Hindlimb muscle (tissue), 1 donor: Measurements from ENCODE around the gene ABCA2. TPM values are rescaled to one million over a fixed set of nuclear protein-coding genes. Genes with fewer than 3 reads are reported as not detected.

ENCODE experiments used
- DNase-seq: peaks from one replicate; pipeline ENCODE4 v3.0.0-alpha.2; 2013
- polyA plus RNA-seq: library from polyadenylated mRNA; unstranded; fragments of 120-200 nt; gene quantifications from one replicate; pipeline ENCODE4 v1.2.1, GENCODE V29; 2013; ENCODE audit not compliant: insufficient read length

Gene ABCA2
- polyA plus RNA-seq, 1 donor, result 18.4 TPM

- DNase-seq, result no peak
These were observed 2.8 kb upstream of the ABCA2 start for GRCh38 chr9:137030538-137031527.

DNA sequence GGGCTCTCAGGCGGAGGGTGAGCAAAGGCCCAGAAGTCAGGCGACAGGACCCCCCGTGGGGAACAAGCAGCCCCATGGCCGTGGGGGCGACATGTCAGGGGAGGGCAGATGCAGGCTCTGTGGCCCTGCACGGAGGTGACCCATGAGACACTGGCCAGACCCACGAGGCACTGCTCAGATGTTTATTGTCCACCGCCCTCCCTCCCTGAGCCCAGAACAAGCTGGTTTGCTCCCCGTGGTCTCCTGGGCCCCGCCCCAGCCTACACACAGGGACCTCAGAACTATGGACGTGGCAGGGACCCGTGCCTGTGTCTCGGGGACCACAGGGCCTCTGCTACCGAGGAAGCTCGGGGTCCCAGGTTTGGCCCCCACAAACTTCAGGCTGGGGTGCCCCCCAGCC is 2.0 kb upstream of the ABCA2 start:
- DNase-seq, result no peak

GRCh38 chr9:137029058-137029936 is 1.3 kb upstream of the ABCA2 start:
- peak; percentile 56 for DNase-seq

DNA sequence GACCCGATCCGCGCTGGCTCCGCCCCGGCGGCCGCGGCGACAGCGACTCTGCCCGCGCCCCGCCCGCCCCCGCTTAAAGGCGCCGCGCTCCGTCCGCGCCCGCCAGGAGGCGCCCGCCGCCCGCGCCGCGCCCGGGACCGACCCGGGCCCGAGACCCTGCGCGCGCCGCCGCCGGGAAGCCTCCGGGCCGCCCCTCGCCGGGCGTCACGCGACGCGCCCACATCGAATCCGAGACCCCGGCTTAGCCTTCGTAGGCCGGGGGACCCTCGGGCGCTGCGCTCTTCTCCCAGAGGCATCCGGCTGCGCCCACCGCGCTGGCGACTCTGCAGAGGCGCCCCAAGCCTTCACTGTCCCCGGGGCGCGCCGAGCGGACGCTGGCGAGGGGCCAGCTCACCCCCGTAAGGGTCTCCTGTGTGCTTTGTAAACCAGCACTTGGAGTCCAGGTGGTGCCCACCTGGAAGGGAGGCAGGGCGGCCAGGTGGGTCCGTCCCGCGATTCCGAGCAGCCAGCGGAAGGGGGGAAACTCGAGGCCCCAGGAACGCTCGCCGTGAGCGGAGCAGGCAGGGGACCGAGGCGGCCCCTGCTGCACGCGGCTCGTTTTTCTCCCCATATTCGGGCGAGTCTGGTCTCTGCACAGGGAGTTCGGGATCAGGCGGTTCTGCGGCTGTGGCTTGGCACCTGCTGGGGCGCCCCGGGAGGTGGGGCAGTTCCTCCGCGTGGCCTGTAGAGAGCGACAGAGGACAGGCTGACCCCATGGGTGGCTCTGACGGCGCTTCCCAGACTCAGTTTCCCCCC is 423 bp upstream of the ABCA2 start:
- peak; percentile 69 for DNase-seq

DNA sequence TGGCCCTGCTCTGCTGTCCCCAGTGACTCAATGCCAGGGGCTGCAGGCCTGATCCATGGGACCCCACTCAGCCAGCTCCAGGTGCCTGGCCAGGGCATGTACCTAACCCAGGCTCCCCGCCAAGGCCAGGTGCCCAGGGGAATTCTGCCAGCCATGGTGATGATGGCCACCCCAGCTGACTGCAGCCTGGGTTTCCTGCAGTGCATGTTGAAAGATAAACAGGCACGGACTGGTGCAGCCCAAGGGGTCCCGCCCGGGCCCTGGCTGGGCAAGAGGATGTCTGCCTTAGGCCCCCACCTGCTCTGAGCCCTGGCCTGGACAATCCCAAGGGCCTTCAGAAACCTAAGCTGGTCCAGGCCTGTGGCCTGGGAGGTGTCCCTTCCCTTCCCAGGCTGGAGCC is 1.2 kb downstream of the ABCA2 start:
- DNase-seq, result no peak

- DNase-seq, result no peak
These were observed 1.7 kb downstream of the ABCA2 start for GRCh38 chr9:137026384-137026783.

DNA sequence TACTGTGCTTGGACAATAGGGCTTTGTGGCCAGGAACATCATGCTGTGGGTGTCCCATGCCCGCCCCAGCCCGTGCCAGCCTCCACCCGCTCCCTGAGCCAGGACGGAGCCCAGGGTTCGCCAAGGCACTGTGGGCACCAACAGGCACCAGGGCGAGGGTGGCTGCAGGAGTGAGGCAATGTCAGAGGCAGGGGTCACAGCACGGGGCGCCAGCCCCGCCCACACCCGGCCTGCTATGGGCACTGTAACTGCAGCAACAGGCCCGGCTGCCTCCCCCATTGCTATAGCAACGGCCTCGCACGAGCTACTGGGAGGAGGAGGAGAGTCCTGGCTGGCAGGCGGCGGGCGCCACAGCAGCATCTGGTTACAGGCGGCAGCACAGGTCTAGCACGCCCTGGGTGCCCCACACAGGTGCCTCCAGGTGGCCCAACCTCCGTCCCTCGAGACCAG is 2.5 kb downstream of the ABCA2 start:
- no peak for DNase-seq

GRCh38 chr9:137023583-137023991 is 4.5 kb downstream of the ABCA2 start:
- no peak for DNase-seq

DNA sequence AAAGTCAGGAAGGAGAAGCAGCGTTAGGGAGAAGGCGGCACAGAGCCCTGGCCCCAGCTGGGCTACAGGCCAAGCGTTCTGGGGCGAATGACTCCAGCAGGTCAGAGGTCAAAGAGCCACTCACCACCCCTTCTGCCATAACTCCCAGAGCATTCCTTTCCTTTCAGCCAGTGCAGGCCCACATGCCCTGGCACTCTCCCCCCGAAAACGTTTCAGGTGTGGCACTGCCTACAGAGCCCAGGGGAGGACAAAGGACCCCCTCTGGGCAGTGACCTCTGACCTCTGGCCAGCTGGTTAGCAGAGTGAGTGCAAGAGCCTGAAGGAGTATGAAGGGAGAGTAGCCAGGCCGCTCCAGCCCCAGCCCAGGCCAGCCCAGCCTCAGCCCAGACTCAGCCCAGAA is 4.9 kb downstream of the ABCA2 start:
- DNase-seq, result no peak

GRCh38 chr9:137022662-137023008 is 5.4 kb downstream of the ABCA2 start:
- DNase-seq, result no peak

DNA sequence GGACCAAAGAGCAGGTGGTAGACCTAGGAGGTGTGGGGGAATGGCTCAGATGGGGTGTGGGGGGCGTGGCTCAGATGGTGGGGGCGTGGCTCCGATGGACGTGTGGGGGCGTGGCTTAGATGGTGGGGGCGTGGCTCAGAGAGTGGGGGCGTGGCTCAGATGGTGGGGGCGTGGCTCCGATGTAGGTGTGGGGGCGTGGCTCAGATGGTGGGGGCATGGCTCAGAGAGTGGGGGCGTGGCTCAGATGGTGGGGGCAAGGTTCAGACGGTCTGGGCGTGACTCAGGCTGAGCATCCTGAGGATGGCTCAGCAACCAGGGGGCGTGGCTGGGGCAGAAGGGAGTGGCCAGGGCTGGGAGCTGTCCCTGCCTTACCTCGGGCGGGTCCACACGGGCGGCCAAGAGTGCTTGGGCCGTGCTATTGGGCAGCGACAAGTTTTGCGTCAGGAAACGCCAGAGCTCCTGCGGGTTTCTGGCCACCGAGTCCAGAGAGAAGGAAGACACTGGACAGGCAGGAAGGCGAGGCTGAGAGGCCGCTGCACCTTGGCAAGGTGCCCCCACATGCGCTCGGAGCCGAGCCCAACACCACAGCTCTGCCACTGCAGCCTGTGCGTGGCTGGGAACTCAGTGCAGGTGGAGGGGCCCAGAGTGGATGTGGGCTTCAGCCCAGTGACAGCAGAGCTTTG is 5.9 kb downstream of the ABCA2 start:
- no peak for DNase-seq

DNA sequence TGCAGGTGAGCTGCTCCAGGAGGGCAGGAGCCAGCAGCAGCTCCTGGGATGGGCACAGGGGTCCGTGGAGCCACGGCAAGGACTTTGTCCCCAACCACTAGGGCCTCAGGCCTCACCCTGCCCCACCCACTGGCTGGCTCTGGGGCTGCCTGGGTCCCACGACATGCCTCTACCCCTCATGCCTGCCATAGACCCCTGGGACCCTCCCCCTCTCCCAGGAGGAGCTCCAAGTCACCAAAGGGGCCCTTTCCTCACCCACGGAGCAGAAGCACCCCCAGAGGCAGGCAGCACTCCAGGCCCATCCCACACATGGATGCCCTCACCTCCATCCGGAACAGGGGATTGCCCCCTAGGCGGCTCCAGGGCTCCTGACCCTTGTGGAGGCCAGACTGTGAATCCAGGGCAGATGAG is 6.5 kb downstream of the ABCA2 start:
- DNase-seq, result no peak

GRCh38 chr9:137020771-137021567 is 7.1 kb downstream of the ABCA2 start:
- no peak for DNase-seq

DNA sequence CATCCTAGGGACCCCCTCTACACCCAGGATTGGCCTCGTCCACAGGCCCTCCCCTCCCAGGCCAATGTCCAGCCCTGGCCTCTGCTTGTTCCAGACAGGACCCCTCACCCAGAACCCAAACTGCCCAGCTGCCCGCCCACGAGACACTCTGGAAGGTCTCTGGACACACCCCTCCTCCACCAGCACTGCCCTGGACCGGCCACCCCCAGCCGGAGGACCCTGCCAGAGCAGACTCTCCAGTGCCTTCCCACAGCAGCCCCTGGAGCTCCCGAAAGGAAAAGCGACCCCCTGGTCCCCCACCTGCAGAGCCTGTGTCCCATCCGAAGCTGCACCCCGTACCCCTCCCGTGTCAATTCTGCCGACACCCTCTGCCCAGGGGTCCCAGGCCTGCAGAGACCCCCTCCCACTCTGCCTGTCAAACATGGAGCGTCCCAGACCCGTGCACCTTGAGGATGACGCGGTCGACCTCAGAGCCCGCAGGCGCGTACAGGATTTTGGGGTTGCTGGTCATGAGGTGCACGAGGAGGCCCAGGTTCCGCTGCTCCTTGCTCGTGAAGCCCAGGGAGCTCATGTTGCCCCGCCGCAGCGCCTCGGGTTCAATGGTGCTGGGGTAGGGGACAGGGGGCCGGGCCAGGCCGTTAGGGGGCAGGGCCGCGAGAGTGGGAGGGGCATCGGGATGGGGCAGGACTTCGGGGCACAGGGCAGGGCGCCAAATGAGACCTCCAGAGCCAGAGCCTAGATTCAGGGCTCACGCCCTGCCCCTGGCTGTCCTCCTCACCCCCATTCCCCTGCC is 8.0 kb downstream of the ABCA2 start:
- DNase-seq, result no peak

DNA sequence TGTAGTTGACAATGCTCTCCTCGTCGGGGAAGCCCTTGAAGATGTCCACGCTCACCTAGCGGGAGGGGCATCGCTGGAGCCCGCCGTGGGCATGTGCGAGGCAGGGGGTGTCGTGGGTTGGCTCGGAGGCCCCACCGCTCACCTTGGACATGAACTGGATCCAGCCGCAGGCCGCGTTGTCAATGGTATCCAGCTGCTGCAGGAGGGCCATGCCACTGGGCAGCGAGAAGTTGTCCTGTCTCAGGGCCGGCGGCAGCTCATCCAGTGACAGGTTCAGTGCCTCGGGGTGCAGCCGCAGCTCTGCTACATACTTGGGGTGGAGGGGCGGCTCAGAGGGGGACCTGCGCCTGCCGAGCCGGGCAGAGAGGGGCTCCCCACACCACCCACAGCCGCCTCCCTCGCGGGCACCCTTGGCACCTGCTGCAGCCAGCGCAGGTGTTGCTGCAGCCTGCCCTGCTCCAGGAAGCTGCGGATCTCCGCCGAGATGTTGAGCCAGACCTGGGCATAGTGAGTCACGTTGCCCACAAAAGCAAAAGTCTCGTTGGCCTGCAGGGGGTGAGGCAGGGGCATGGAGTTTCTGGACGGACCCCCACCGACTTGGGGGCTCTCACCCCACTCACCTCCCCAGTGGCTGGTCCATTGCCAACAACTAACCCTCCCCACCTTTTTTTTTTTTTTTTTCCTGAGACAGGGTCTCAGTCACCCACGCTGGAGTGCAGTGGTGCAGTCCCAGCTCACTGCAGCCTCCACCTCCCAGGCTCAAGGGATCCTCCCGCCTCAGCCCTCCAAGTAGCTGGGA is 9.1 kb downstream of the ABCA2 start:
- DNase-seq, result no peak

- DNase-seq, result no peak
These were observed 10.1 kb downstream of the ABCA2 start for GRCh38 chr9:137017791-137018497.

DNA sequence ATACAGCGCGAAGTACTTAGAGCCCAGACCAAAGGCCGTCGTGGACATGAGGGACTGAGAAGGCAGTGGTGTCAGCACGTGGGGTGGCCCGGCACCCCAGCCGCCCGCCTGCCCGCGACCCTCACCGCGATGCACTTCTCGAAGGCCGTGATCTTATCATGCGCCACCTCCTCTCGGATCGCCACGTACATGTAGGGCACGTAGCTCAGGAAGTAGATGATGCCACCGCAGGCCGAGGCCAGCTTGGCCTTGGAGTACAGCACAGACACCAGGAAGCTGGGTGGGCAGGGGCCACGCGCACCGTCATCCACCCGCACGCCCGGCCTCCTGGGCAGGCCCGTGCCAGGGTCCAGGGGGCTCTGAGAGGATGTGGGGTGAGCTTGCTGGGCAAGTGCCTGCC is 11.0 kb downstream of the ABCA2 start:
- DNase-seq, result no peak

- no peak for DNase-seq
These were observed 11.6 kb downstream of the ABCA2 start for GRCh38 chr9:137016436-137016835.

GRCh38 chr9:137015976-137016375 is 12.1 kb downstream of the ABCA2 start:
- DNase-seq, result no peak
